IPS-11a (cell line): ENCODE results near the gene DNER.
"Not testable (repeated sequence)": the region's sequence is repeated elsewhere in the genome, so short reads cannot be mapped to it uniquely, and the experiment has no call there.

Experiments used
- H3K4me3 ChIP-seq: one replicate; pipeline ENCODE4 v1.5.1; 2013; ENCODE audit warnings: low read depth, low read length, control low read depth

Gene DNER, protein sequence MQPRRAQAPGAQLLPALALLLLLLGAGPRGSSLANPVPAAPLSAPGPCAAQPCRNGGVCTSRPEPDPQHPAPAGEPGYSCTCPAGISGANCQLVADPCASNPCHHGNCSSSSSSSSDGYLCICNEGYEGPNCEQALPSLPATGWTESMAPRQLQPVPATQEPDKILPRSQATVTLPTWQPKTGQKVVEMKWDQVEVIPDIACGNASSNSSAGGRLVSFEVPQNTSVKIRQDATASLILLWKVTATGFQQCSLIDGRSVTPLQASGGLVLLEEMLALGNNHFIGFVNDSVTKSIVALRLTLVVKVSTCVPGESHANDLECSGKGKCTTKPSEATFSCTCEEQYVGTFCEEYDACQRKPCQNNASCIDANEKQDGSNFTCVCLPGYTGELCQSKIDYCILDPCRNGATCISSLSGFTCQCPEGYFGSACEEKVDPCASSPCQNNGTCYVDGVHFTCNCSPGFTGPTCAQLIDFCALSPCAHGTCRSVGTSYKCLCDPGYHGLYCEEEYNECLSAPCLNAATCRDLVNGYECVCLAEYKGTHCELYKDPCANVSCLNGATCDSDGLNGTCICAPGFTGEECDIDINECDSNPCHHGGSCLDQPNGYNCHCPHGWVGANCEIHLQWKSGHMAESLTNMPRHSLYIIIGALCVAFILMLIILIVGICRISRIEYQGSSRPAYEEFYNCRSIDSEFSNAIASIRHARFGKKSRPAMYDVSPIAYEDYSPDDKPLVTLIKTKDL

GRCh38 chr2:229714080-229714735 lies at the start of gene DNER:
Gene DNER, minus strand, starts transcription at chr2:229714555. Its CDS starts 132 bp downstream, at chr2:229714423.
- H3K4me3 ChIP-seq: peak within 1 kb of the TSS; percentile 55

DNA sequence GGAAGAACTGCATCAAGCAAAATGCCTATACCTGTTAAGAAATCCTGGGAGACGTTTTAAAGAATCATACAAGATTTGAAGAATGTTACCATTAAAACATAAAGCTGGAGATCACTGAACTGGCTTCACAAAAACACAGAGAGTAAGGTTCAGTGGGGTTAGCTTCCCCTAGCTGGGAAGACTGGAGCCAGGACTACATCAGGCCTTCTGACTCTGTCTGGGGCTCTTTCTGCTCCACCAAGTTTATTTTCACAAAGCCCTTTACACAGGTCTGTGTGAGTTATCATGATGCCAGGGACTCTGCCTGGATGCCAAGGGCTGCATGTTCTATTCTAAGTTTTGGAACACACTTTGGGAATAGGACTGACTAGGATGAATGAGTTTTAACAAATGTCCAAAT lies 47.3 kb upstream of the DNER start:
- H3K4me3 ChIP-seq: no peak overlapping the region

DNA sequence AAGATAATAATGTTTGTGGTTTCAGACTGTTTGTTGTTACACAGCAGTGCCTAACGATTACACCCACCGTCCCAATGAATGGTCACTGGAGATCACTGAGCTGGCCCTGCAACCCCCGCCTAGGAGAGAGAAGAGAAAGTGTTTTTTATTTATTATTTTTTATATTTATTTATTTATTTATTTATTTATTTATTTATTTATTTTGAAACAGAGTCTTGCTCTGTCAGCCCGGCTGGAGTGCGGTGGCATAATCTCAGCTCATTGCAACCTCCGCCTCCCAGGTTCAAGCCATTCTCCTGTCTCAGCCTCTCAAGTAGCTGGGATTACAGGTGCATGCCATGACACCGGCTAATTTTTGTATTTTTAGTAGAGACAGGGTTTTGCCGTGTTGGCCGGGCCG lies 43.1 kb upstream of the DNER start:
- not testable (repeated sequence) for H3K4me3 ChIP-seq

- no peak overlapping the region for H3K4me3 ChIP-seq
These were observed 38.8 kb upstream of the DNER start for GRCh38 chr2:229752970-229753729.

DNA sequence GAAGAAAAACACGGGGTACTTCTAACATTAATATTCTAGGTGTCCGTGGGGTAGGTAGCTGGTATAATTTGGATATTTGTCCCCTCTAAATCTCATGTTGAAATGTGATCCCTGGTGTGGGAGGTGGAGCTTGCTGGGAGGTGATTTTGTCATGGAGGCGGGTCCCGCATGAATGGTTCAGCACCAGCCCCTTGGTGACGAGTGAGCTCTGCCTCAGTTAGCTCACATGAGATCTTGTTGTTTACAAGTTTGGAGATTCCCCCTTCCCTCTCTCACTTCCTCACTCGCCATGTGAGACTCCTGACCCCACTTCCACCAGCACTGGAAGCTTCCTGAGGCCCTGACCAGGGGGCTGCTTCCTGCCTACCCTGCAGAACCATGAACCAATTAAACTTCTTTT lies 35.4 kb upstream of the DNER start:
- H3K4me3 ChIP-seq: no peak overlapping the region

- no peak overlapping the region for H3K4me3 ChIP-seq
These were observed 34.6 kb upstream of the DNER start for GRCh38 chr2:229748950-229749349.

DNA sequence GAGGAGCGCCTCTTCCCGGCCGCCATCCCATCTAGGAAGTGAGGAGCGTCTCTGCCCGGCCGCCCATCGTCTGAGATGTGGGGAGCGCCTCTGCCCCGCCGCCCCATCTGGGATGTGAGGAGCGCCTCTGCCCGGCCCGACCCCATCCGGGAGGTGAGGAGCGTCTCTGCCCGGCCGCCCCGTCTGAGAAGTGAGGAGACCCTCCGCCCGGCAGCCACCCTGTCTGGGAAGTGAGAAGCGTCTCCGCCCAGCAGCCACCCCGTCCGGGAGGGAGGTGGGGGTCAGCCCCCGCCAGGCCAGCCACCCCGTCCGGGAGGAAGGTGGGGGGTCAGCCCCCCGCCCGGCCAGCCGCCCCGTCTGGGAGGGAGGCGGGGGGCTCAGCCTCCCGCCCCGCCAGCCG lies 28.3 kb upstream of the DNER start:
- H3K4me3 ChIP-seq: not testable (repeated sequence)

- no peak overlapping the region for H3K4me3 ChIP-seq
These were observed 25.9 kb upstream of the DNER start for GRCh38 chr2:229740279-229740678.

GRCh38 chr2:229738024-229738625 lies 23.8 kb upstream of the DNER start:
- H3K4me3 ChIP-seq: no peak overlapping the region

DNA sequence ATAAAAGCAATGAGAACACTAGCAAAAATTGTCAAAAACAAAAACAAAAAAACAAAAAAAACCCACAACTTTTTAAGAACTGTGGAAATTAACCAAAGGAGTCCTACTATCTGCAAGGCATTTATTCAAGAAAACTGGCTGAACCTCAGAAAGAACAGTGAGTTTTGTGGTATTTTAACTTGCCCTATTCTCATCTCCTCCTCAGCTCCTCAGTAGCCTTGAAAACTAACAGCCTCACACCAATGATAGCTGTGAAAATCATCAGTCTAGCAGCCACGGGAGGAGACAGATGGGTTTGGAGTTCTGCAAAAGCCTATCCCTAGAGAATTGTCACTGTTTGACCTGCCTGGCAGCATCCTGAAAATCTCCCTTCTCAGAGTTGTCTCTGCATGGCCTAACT lies 20.1 kb upstream of the DNER start:
- no peak overlapping the region for H3K4me3 ChIP-seq

DNA sequence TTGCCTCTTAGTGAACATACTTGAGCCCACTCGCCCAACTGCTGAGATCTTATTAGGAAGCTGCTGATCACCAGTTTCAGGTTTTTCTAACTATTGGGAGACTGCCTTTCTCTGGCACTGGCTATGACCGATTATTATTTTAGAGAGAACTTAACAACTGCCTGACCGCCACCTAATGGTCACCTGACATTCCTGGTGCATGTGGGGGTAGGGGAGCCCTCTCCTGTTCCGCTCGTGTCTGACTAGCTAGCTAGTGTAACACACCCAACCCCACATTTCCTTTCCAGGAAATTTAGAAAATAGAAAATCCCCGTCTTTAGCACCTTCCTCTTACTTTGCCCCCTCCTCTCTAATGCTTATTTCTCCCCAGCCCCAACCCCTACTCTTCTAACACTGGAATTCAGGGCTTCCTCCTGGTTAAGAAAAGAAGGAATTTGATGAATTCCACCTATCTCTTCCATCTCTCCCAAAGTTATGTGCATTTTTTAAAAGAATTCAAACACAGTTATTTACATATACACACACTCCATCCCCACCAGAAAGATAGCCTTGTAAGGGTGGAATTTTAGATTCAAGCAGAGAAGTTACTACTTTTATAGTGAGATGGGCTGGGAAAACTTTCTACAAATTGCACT lies 19.4 kb upstream of the DNER start:
- no peak overlapping the region for H3K4me3 ChIP-seq

- no peak overlapping the region for H3K4me3 ChIP-seq
These were observed 18.5 kb upstream of the DNER start for GRCh38 chr2:229732897-229733296.

DNA sequence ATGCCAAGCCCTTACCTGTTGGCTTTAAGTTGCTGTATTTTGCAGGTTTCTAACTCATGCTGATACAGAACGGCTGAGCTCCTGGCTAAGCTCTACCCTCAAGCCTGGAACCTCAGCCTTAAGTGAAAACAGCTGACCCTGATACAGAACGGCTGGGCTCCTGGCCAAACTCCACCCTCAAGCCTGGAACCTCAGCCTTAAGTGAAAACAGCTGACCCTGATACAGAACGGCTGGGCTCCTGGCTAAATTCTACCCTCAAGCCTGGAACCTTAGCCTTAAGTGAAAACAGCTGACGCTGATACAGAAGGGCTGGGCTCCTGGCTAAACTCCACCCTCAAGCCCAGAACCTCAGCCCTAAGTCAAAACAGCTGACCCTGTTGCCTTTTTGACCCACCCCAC lies 17.6 kb upstream of the DNER start:
- H3K4me3 ChIP-seq: no peak overlapping the region

DNA sequence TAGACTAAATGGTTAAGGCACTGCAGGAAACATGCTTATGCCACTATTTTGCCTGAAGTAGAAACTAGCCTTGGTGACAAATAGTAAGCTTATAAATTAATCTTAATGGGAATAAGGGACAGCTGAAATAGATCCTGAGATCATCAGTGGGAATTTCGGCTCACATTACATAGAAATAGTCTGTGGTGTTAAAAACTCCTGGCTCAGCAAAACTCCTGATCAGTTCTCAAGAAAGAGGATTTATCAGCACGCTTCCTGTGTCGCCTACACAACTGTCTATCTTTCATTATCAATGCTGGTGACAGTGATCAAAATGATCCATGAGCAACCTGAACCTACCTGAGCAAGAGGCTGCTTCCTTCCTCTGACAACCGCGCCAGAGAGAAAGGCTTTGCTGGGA lies 17.0 kb upstream of the DNER start:
- H3K4me3 ChIP-seq: no peak overlapping the region

GRCh38 chr2:229728370-229728769 lies 14.0 kb upstream of the DNER start:
- H3K4me3 ChIP-seq: no peak overlapping the region

GRCh38 chr2:229726643-229727042 lies 12.3 kb upstream of the DNER start:
- no peak overlapping the region for H3K4me3 ChIP-seq

DNA sequence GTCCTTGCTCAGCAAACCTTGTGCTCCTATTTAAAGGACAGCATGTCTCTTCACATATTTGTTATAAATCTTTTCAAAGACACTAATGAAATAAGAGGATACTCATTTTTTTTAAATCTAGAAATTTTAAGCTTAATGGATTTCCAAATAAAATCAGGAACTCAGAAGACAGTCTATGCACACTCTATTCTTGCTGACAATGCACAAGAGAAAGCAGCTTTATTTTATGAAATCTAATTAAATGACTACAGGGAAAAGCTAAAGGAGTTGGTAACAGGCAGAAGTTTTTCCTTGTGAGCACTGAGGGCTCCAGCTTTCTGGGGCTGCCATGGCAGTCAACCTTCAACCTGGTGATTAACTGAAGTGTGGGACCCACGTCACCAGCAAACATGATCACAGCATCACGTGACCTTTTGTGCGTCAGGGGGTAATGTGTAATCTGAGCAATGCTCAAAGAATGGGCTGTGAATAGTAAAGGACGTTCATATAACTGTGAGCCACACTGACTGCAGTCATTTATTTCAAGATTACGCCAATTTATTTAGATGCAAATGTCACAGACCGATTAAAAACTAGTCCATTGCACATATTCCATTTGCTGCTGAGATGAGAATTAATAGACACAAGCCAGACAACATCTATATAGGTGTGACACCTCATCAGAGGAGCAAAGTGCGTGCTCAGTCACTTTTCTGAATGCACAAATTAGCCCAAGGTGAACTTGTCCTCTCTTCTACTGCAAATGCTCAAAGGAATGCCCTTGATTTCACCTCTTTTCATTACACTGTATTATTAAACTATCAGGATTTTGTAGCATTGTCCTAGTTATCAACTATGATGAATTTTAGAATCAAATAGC lies 11.6 kb upstream of the DNER start:
- no peak overlapping the region for H3K4me3 ChIP-seq

DNA sequence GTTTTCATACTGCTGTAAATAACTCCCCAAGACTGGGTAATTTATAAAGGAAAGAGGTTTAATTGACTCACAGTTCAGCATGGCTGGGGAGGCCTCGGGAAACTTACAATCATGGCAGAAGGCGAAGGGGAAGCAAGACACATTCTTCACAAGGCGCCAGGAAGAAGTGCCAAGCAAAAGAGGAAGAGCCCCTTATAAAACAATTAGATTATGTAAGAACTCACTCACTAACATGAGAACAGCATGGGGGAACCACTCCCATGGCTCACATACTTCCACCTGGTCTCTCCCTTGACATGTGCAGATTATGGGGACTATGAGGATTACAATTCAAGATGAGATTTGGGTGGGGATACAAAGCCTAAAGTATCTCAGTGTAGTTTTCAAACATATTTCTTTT lies 8.8 kb upstream of the DNER start:
- H3K4me3 ChIP-seq: not testable (repeated sequence)

- no peak overlapping the region for H3K4me3 ChIP-seq
These were observed 5.7 kb upstream of the DNER start for GRCh38 chr2:229719926-229720647.
